SK-N-SH treated with all-trans-retinoic acid at 6 μM for 48 hours (cell line): Measurements from ENCODE around the gene RSBN1.

Experiments used
- ATAC-seq: fragments of 200-7000 bp; cut with Tn5 transposase; 3 replicates; pipeline ENCODE4 v1.9.1; 2020; ENCODE audit warnings: mild to moderate bottlenecking, moderate library complexity
- ARNTL ChIP-seq: fragments of 450-650 bp; formaldehyde crosslinking; IDR thresholded peaks from 2 replicates; pipeline ENCODE4 v1.5.0; 2020; ENCODE audit warnings: low read depth, mild to moderate bottlenecking, moderate library complexity, borderline replicate concordance
- BACH2 ChIP-seq: fragments of 250-450 bp; sonication (Bioruptor Pico); IDR thresholded peaks from 2 replicates; pipeline ENCODE4 v1.9.0; 2021; ENCODE audit warnings: mild to moderate bottlenecking, borderline replicate concordance
- CREB5 ChIP-seq: fragments of 250-450 bp; sonication (Bioruptor Pico); IDR thresholded peaks from 2 replicates; pipeline ENCODE4 v1.5.1; 2020; ENCODE audit warnings: low read depth, mild to moderate bottlenecking, moderate library complexity
- CSDC2 ChIP-seq: fragments of 250-450 bp; sonication (Bioruptor Pico); IDR thresholded peaks from 2 replicates; pipeline ENCODE4 v1.5.0; 2020; ENCODE audit warnings: mild to moderate bottlenecking, moderate library complexity
- CSRNP3 ChIP-seq: fragments of 250-450 bp; sonication (Bioruptor Pico); IDR thresholded peaks from 2 replicates; pipeline ENCODE4 v1.5.1; 2021; ENCODE audit warnings: mild to moderate bottlenecking, moderate library complexity
- ESRRG ChIP-seq: fragments of 250-450 bp; sonication (Bioruptor Pico); IDR thresholded peaks from 2 replicates; pipeline ENCODE4 v1.6.1; 2021; ENCODE audit warnings: mild to moderate bottlenecking
- GLIS3 ChIP-seq: fragments of 250-450 bp; sonication (Bioruptor Pico); IDR thresholded peaks from 2 replicates; pipeline ENCODE4 v1.5.0; 2020; ENCODE audit warnings: mild to moderate bottlenecking, moderate library complexity
- ISL1 ChIP-seq: fragments of 250-450 bp; sonication (Bioruptor Pico); IDR thresholded peaks from 2 replicates; pipeline ENCODE4 v2.1.2; 2022; ENCODE audit warnings: mild to moderate bottlenecking, moderate library complexity
- OSR1 ChIP-seq: fragments of 250-450 bp; sonication (Bioruptor Pico); IDR thresholded peaks from 2 replicates; pipeline ENCODE4 v1.8.0; 2022; ENCODE audit warnings: moderate library complexity, mild to moderate bottlenecking, inconsistent platforms
- POU6F1 ChIP-seq: fragments of 250-450 bp; sonication (Bioruptor Pico); IDR thresholded peaks from 2 replicates; pipeline ENCODE4 v1.8.0; 2021; ENCODE audit warnings: low read depth, mild to moderate bottlenecking, moderate library complexity, borderline replicate concordance
- PPARA ChIP-seq: fragments of 250-450 bp; sonication (Bioruptor Pico); IDR thresholded peaks from 2 replicates; pipeline ENCODE4 v1.5.0; 2020; ENCODE audit warnings: mild to moderate bottlenecking, borderline replicate concordance
- RARB ChIP-seq: fragments of 250-450 bp; sonication (Bioruptor Pico); IDR thresholded peaks from 2 replicates; pipeline ENCODE4 v1.8.0; 2021; ENCODE audit warnings: mild to moderate bottlenecking, moderate library complexity
- SNAI2 ChIP-seq: fragments of 250-450 bp; sonication (Bioruptor Pico); IDR thresholded peaks from 2 replicates; pipeline ENCODE4 v1.5.0; 2020; ENCODE audit warnings: mild to moderate bottlenecking, moderate library complexity
- TCF4 ChIP-seq: fragments of 250-450 bp; sonication (Bioruptor Pico); IDR thresholded peaks from 2 replicates; pipeline ENCODE4 v1.8.0; 2021; ENCODE audit warnings: mild to moderate bottlenecking, moderate library complexity, borderline replicate concordance
- TOX ChIP-seq: fragments of 250-450 bp; sonication (Bioruptor Pico); IDR thresholded peaks from 2 replicates; pipeline ENCODE4 v1.8.0; 2021; ENCODE audit warnings: mild to moderate bottlenecking, moderate library complexity, borderline replicate concordance
- TSHZ2 ChIP-seq: fragments of 250-450 bp; sonication (Bioruptor Pico); IDR thresholded peaks from 2 replicates; pipeline ENCODE4 v1.5.0; 2020; ENCODE audit warnings: mild to moderate bottlenecking, moderate library complexity
- ZC3H10 ChIP-seq: fragments of 250-450 bp; sonication (Bioruptor Pico); IDR thresholded peaks from 2 replicates; pipeline ENCODE4 v1.5.1; 2021; ENCODE audit warnings: mild to moderate bottlenecking, moderate library complexity
- ZFP3 ChIP-seq: fragments of 250-450 bp; sonication (Bioruptor Pico); IDR thresholded peaks from 2 replicates; pipeline ENCODE4 v1.5.0; 2020; ENCODE audit warnings: mild to moderate bottlenecking, moderate library complexity
- ZFP30 ChIP-seq: fragments of 450-650 bp; formaldehyde crosslinking; IDR thresholded peaks from 2 replicates; pipeline ENCODE4 v1.5.0; 2022; ENCODE audit warnings: mild to moderate bottlenecking, moderate library complexity
- ZNF565 ChIP-seq: fragments of 450-650 bp; formaldehyde crosslinking; conservative IDR thresholded peaks from 2 replicates; pipeline ENCODE4 v1.5.0; 2020; ENCODE audit warnings: low read depth, mild to moderate bottlenecking, moderate library complexity
- ZNF8 ChIP-seq: fragments of 450-650 bp; formaldehyde crosslinking; IDR thresholded peaks from 2 replicates; pipeline ENCODE4 v1.5.0; 2020; ENCODE audit warnings: mild to moderate bottlenecking, moderate library complexity

Gene RSBN1

GRCh38 chr1:113793878-113794834 lies 18.1 kb downstream of the RSBN1 start:
- TF ChIP-seq ZFP30 (no peak), CREB5 (CRISPR knock-in tag) (no peak), SNAI2 (CRISPR knock-in tag) (no peak), ZNF8 (CRISPR knock-in tag) (no peak), GLIS3 (CRISPR knock-in tag) (no peak), ZC3H10 (CRISPR knock-in tag) (no peak), PPARA (CRISPR knock-in tag) (no peak), ZFP3 (CRISPR knock-in tag) (no peak), BACH2 (no peak), TOX (CRISPR knock-in tag) (no peak), ARNTL (CRISPR knock-in tag) (no peak), ISL1 (no peak), CSDC2 (CRISPR knock-in tag) (no peak), ZNF565 (CRISPR knock-in tag) (no peak), POU6F1 (CRISPR knock-in tag) (no peak), OSR1 (no peak), CSRNP3 (CRISPR knock-in tag) (no peak), ESRRG (no peak)
- TF ChIP-seq, all 23 proteins: peak for 0
- ATAC-seq = no peak

- peak; percentile 61; the same call in 2 of the 3 replicates for ATAC-seq
- no peak for TF ChIP-seq BACH2
- TF ChIP-seq PPARA (CRISPR knock-in tag) = no peak
- TF ChIP-seq CREB5 (CRISPR knock-in tag) = no peak
- no peak for TF ChIP-seq TSHZ2 (CRISPR knock-in tag)
- no peak for TF ChIP-seq RARB (CRISPR knock-in tag)
- TF ChIP-seq ARNTL (CRISPR knock-in tag) = no peak
- no peak for TF ChIP-seq ZNF8 (CRISPR knock-in tag)
- TF ChIP-seq ESRRG = no peak
- no peak for TF ChIP-seq OSR1
- TF ChIP-seq CSRNP3 (CRISPR knock-in tag) = no peak
- no peak for TF ChIP-seq ZC3H10 (CRISPR knock-in tag)
- no peak for TF ChIP-seq GLIS3 (CRISPR knock-in tag)
- no peak for TF ChIP-seq TCF4 (CRISPR knock-in tag)
- no peak for TF ChIP-seq ZFP3 (CRISPR knock-in tag)
- TF ChIP-seq TOX (CRISPR knock-in tag) = no peak
These were observed 19.3 kb downstream of the RSBN1 start for GRCh38 chr1:113792986-113793385.
